Gastrocnemius medialis (tissue), 4 donors: ENCODE measurements around the gene ZNF319. TPM values are rescaled to one million over a fixed set of nuclear protein-coding genes. Genes with fewer than 3 reads are reported as not detected.

Experiments
- ATAC-seq, 2 donors: fragments of 150-250 bp; one replicate each; pipeline ENCODE4 v1.9.1; 2016
- DNase-seq, 2 donors: peaks; one replicate each; pipeline ENCODE4 v3.0.0-alpha.2; 2019
- H3K27ac ChIP-seq, 4 donors: fragments of 200-600 bp; sonication (generic); 1 replicate in 1 of 4; 2 replicates in 3 of 4; pipeline ENCODE4 v1.5.1; 2016 to 2018; ENCODE audit warnings: mild to moderate bottlenecking in 2 of 4, moderate library complexity in 1 of 4
- H3K27me3 ChIP-seq, 3 donors: fragments of 200-600 bp; sonication (generic) in 2 of 3; 1 replicate in 1 of 3; 2 replicates in 2 of 3; pipeline versions ENCODE4 v1.5.1 to v1.6.0; 2016 to 2019; ENCODE audit warnings: mild to moderate bottlenecking in 1 of 3, moderate library complexity in 1 of 3
- H3K36me3 ChIP-seq, 2 donors: fragments of 200-600 bp; sonication (generic) in 1 of 2; one replicate each; pipeline ENCODE4 v1.5.1; 2017 to 2018
- H3K4me1 ChIP-seq, 2 donors: fragments of 200-600 bp; sonication (generic) in 1 of 2; one replicate each; pipeline ENCODE4 v1.5.1; 2016 to 2017; ENCODE audit warnings: mild to moderate bottlenecking in 2 of 2
- H3K4me3 ChIP-seq, 4 donors: fragments of 200-600 bp; sonication (generic) in 3 of 4; 1 replicate in 1 of 4; 2 replicates in 3 of 4; pipeline ENCODE4 v1.5.1; 2016 to 2019; ENCODE audit warnings: mild to moderate bottlenecking in 2 of 4
- H3K9me3 ChIP-seq, 3 donors: fragments of 200-600 bp; sonication (generic) in 2 of 3; 1 replicate in 1 of 3; 2 replicates in 2 of 3; pipeline ENCODE4 v1.5.1; 2016 to 2019
- CTCF ChIP-seq, 5 experiments: fragments of 450-650 bp in 3 of 5; fragments of 200-600 bp in 2 of 5; sonication (generic) in 2 of 5; IDR thresholded peaks in 4 of 5; conservative IDR thresholded peaks in 1 of 5; 1 replicate in 4 of 5; 2 replicates in 1 of 5; pipeline ENCODE4 v1.5.1; 2016 to 2019; ENCODE audit warnings: antibody characterized with exemption in 5 of 5, mild to moderate bottlenecking in 3 of 5, moderate library complexity in 3 of 5
- POLR2A ChIP-seq, 2 donors: fragments of 450-650 bp; IDR thresholded peaks; one replicate each; pipeline ENCODE4 v1.6.1; 2017; ENCODE audit warnings: antibody characterized with exemption in 2 of 2, mild to moderate bottlenecking in 2 of 2, moderate library complexity in 2 of 2
- in situ Hi-C, 4 donors: fragments of 200-750 bp; cut with MboI; loops; one replicate each; pipeline versions ENCODE4 v1.15.0 to v1.8.0; 2017; ENCODE audit warnings: low sequenced_read_pairs in 4 of 4
- intact Hi-C: fragments of 100-400 bp; cut with DNase I; formaldehyde crosslinking; loops from one replicate; pipeline ENCODE4 v1.15.1; 2023; ENCODE audit warnings: low total_unique reads
- total RNA-seq, 4 donors: library from RNA; depleted of rRNA; stranded (reverse); fragments of >200 nt; gene quantifications; one replicate each; pipeline versions ENCODE4 v1.1.0 to v1.2.3, GENCODE V29; 2016

ZNF319 gene
- total RNA-seq, 4 donors from 2014 or later, result 4.4 to 7.5 (median 6.7) TPM

DNA sequence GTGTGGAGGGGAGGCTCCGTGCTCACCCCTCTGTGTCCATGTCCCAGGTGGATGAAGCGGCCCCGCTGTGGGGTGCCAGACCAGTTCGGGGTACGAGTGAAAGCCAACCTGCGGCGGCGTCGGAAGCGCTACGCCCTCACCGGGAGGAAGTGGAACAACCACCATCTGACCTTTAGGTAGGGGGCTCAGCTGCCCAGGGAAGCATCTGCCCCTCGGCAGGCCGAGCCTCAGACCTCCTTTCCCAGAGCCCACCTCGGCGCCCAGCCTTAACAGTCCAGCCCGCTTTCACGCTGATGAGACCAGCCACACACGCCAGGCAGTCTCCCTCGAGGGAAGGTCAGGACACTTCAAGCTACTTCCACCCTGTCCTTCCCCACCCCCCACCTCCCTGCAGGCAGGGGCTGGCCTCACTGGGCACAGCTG, 37.8 kb upstream of the ZNF319 start:
- TF ChIP-seq POLR2A (IDR thresholded peaks at IDR 0.05), result no peak
- TF ChIP-seq CTCF (IDR thresholded peaks at IDR 0.05 in 4 of 5, conservative IDR thresholded peaks at IDR 0.05 in 1 of 5), result no peak
- Histone ChIP-seq H3K4me3 (no peak overlapping the region), H3K27ac (no peak overlapping the region), H3K4me1 (peaks cover 23 to 24% of the 10 kb centered on the region in 2 donors), H3K36me3 (peaks cover 0 to 13% of the 10 kb centered on the region in 2 donors), H3K27me3 (no peaks in the 10 kb centered on the region), H3K9me3 (no peaks in the 10 kb centered on the region)
- in situ Hi-C loops, result no loop called here
- no peak for ATAC-seq
- intact Hi-C loops, result no loop called here
- DNase-seq, result no peak

DNA sequence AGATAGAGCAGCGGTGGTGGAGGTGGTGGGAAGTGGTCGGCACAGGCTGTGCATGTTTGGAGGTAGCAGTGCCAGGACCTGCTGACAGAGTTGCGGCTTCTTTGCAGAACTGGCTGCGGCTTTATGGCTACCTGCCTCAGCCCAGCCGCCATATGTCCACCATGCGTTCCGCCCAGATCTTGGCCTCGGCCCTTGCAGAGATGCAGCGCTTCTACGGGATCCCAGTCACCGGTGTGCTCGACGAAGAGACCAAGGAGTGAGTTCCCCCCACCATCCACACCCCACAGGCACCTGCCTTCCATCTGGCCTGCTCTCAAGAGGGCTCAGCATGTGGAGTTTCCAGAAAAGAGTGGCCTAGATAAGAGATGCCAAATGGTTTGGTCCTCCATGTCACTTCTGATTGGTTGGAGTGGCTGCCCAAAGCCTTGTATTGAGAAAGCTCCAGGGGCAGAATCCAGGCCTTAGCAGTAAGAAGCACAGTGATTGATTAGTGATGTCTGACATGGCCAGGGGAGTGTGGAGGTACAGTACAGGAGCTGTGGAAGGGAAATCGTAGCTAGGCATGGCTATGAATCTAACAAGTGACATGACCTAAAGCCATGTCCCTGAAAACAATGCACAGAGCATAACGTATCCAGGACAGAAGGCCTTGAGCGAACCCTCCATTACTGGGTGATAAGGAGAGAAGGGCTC, 37.0 kb upstream of the ZNF319 start:
- Histone ChIP-seq H3K27ac (no peak overlapping the region), H3K27me3 (no peaks in the 10 kb centered on the region), H3K4me1 (peaks cover 28 to 31% of the 10 kb centered on the region in 2 donors), H3K36me3 (peaks cover 0 to 11% of the 10 kb centered on the region in 2 donors), H3K9me3 (no peaks in the 10 kb centered on the region), H3K4me3 (no peak overlapping the region)
- TF ChIP-seq POLR2A (IDR thresholded peaks at IDR 0.05), result no peak
- no peak for TF ChIP-seq CTCF (IDR thresholded peaks at IDR 0.05 in 4 of 5, conservative IDR thresholded peaks at IDR 0.05 in 1 of 5)
- no peak for DNase-seq
- ATAC-seq, result no peak
- in situ Hi-C loops (no loop called here), intact Hi-C loops (no loop called here)

GRCh38 chr16:58036943-58037342, 36.5 kb upstream of the ZNF319 start:
- Histone ChIP-seq H3K27me3 (no peaks in the 10 kb centered on the region), H3K36me3 (peaks cover 0 to 5% of the 10 kb centered on the region in 2 donors), H3K9me3 (no peaks in the 10 kb centered on the region), H3K27ac (no peak overlapping the region), H3K4me3 (no peak overlapping the region), H3K4me1 (peaks cover 32 to 37% of the 10 kb centered on the region in 2 donors)
- no peak for DNase-seq
- intact Hi-C loops, result no loop called here
- in situ Hi-C loops, result no loop called here
- no peak for ATAC-seq
- TF ChIP-seq POLR2A (IDR thresholded peaks at IDR 0.05), result no peak
- TF ChIP-seq CTCF (IDR thresholded peaks at IDR 0.05 in 4 of 5, conservative IDR thresholded peaks at IDR 0.05 in 1 of 5), result no peak

DNA sequence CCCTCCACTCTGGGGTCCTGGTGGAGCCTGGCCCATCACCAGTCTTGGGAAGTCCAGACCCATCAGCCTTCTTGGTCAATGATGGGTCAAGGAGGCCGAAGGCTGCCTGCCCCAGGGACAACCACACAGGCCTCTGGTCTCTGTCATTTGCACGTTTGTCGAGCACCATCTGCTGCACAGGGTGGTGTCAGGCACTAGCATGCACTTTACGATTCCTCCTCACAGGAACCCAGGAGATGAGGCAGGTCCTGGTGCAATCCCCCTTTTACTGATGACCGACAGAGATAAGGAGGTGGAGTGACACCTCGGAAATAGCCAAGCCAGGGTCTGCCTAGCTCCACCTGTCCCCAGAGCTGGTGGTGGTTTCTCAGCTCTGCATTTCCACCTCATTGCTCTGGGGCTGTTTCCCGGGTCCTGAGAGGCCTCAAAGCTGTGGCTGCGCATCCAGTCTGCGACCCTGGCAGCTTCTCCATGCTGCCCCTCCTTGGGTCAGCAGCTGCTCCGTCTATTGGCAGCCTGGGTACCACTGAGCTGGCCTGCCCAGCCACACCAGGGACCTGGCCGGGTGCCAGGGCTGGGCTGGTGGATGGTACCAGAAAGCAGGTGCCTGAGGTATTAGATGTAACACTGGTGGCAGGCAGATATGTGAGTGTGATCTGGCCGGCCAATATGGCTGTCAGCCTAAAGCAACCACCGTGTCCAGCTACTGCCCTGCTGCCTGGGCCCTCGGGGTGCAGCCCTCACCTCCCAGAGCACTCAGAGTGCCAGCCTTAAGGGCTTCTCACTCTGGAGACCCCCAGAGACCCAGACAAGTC, 35.1 kb upstream of the ZNF319 start:
- ATAC-seq (no peak), DNase-seq (no peak)
- no peaks in the 10 kb centered on the region for H3K9me3 ChIP-seq
- TF ChIP-seq CTCF (IDR thresholded peaks at IDR 0.05 in 4 of 5, conservative IDR thresholded peaks at IDR 0.05 in 1 of 5) (no peak), POLR2A (IDR thresholded peaks at IDR 0.05) (no peak)
- no peak overlapping the region for H3K4me3 ChIP-seq
- no peak overlapping the region for H3K27ac ChIP-seq
- in situ Hi-C loops, result no loop called here
- H3K4me1 ChIP-seq, result peaks cover 38% of the 10 kb centered on the region in 2 donors
- no peaks in the 10 kb centered on the region for H3K36me3 ChIP-seq
- H3K27me3 ChIP-seq, result no peaks in the 10 kb centered on the region
- intact Hi-C loops, result no loop called here
